Measurements from ENCODE around the gene KIF18B. TPM values are rescaled to one million over a fixed set of nuclear protein-coding genes. Genes with fewer than 3 reads are reported as not detected.

Gene KIF18B
- total and polyA plus RNA-seq, 8 donors, result 2.9 to 24.5 (median 12.9) TPM

GRCh38 chr17:44880062-44880461, 67.5 kb downstream of the KIF18B start:
- intact Hi-C loops (cut with DNase I), result no loop called here
- peaks cover 0 to 100% of the 10 kb centered on the region in 2 donors for H3K36me3 ChIP-seq
- TF ChIP-seq, protein P1, sequence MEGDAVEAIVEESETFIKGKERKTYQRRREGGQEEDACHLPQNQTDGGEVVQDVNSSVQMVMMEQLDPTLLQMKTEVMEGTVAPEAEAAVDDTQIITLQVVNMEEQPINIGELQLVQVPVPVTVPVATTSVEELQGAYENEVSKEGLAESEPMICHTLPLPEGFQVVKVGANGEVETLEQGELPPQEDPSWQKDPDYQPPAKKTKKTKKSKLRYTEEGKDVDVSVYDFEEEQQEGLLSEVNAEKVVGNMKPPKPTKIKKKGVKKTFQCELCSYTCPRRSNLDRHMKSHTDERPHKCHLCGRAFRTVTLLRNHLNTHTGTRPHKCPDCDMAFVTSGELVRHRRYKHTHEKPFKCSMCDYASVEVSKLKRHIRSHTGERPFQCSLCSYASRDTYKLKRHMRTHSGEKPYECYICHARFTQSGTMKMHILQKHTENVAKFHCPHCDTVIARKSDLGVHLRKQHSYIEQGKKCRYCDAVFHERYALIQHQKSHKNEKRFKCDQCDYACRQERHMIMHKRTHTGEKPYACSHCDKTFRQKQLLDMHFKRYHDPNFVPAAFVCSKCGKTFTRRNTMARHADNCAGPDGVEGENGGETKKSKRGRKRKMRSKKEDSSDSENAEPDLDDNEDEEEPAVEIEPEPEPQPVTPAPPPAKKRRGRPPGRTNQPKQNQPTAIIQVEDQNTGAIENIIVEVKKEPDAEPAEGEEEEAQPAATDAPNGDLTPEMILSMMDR (IDR thresholded peaks at IDR 0.05), result no peak

GRCh38 chr17:44879376-44879775, 68.2 kb downstream of the KIF18B start:
- intact Hi-C loops (cut with DNase I), result no loop called here
- Histone ChIP-seq H3K36me3 (peaks cover 0 to 100% of the 10 kb centered on the region in 2 donors), H3K4me3 (no peak overlapping the region), H3K9me3 (no peaks in the 10 kb centered on the region), H3K27ac (no peak overlapping the region), H3K4me1 (no peaks in the 10 kb centered on the region), H3K27me3 (no peaks in the 10 kb centered on the region)
- ATAC-seq (no peak), DNase-seq (no peak)
- TF ChIP-seq, protein P1 (IDR thresholded peaks at IDR 0.05), result no peak

More at GRCh38 chr17:44880062-44880461, 67.5 kb downstream of the KIF18B start:
- no peaks in the 10 kb centered on the region for H3K4me1 ChIP-seq
- no peaks in the 10 kb centered on the region for H3K9me3 ChIP-seq
- ATAC-seq (no peak), DNase-seq (no peak)
- no peak overlapping the region for H3K27ac ChIP-seq
- H3K27me3 ChIP-seq, result no peaks in the 10 kb centered on the region
- no peak overlapping the region for H3K4me3 ChIP-seq

- DNase-seq, result peak in 2 of 4 donors; percentile 18 to 60
- intact Hi-C loops (cut with DNase I), result no loop called here
- peak; percentile 30 for ATAC-seq
- TF ChIP-seq, protein P1 (IDR thresholded peaks at IDR 0.05), result peak; percentile 26 to 27
- Histone ChIP-seq H3K27me3 (no peaks in the 10 kb centered on the region), H3K4me3 (no peak overlapping the region), H3K27ac (no peak overlapping the region), H3K4me1 (no peaks in the 10 kb centered on the region), H3K36me3 (peaks cover 0 to 99% of the 10 kb centered on the region in 2 donors), H3K9me3 (no peaks in the 10 kb centered on the region)
Observed at GRCh38 chr17:44878627-44879221, 68.8 kb downstream of the KIF18B start.

DNA sequence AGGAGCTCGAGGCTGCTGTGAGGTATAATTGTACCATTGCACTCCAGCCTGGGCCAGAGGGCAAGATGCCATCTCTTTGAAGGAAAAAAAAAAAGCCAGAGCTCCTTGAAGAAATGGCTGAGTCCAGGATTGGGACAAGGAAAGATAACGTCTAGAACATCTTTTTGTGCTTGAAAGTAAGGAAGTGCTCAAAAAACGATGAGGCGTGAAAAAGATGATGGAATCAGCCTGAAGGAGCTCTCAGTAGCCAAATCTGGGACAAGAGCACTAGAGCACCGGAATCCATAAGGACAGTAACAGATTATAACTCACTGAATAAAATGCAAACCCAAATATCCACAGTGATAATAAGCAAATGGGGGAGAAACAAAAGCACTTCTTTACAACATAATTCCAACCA, 70.5 kb downstream of the KIF18B start:
- ATAC-seq, result no peak
- peaks cover 0 to 99% of the 10 kb centered on the region in 2 donors for H3K36me3 ChIP-seq
- intact Hi-C loops (cut with DNase I), result no loop called here

DNA sequence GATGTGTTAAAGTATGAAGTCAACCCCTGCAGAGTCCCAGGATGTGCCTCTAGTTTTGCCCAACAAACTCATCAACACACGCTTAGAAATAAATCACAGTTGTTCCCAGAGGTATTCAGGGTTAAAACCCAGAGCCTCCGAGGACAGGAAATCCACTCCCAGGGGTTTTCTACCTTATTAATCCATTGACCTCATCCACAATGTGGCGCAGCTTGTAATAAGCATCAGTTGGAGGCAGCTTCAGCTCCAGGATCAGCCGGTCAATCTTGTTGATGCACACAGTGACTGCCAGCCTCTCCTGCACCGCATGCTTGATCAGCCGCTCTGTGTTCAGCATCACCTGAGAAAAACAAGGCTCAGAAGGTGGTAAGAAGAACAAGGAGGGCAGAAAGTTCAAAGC, 71.8 kb downstream of the KIF18B start:
- H3K27me3 ChIP-seq, result no peaks in the 10 kb centered on the region
- ATAC-seq, result no peak
- peaks cover 0 to 99% of the 10 kb centered on the region in 2 donors for H3K36me3 ChIP-seq
- no peaks in the 10 kb centered on the region for H3K4me1 ChIP-seq
- intact Hi-C loops (cut with DNase I), result no loop called here
- no peak overlapping the region for H3K4me3 ChIP-seq
- H3K27ac ChIP-seq, result no peak overlapping the region
- no peaks in the 10 kb centered on the region for H3K9me3 ChIP-seq
- TF ChIP-seq, protein P1 (IDR thresholded peaks at IDR 0.05), result no peak
- DNase-seq, result no peak

More for the DNA sequence above, 70.5 kb downstream of the KIF18B start:
- DNase-seq, result no peak
- TF ChIP-seq, protein P1 (IDR thresholded peaks at IDR 0.05), result no peak
- H3K27me3 ChIP-seq, result no peaks in the 10 kb centered on the region
- H3K4me3 ChIP-seq, result no peak overlapping the region
- H3K9me3 ChIP-seq, result no peaks in the 10 kb centered on the region
- no peaks in the 10 kb centered on the region for H3K4me1 ChIP-seq
- H3K27ac ChIP-seq, result no peak overlapping the region

Small RNA genes lying within 50 kb of the gene (microRNA-seq; reads per million reads assigned to microRNA genes)
- gene MIR6783, result 0 reads per million in 2 donors

Other genes starting within 250 kb of the KIF18B start
- 1 to 10 TPM; 5.6 to 5.7 TPM for gene DBF4B, start 239.1 kb downstream of the KIF18B start, total RNA-seq
- 10 to 100 TPM; 13.9 to 18.8 (median 17.5) TPM for gene DBF4B, start 239.1 kb downstream of the KIF18B start, polyA plus RNA-seq (ENCODE audit: insufficient read length in 6 of 6)
- under 1 TPM; 0.13 to 0.64 TPM for gene ADAM11, start 188.8 kb downstream of the KIF18B start, total RNA-seq
- gene ADAM11, start 188.8 kb downstream of the KIF18B start, polyA plus RNA-seq (ENCODE audit: insufficient read length in 6 of 6), result 1 to 10 TPM; 1.1 to 4.2 (median 3.0) TPM
- 10 to 100 TPM; 17.3 to 18.8 TPM for gene GJC1, start 117.5 kb downstream of the KIF18B start, total RNA-seq
- gene GJC1, start 117.5 kb downstream of the KIF18B start, polyA plus RNA-seq (ENCODE audit: insufficient read length in 6 of 6), result 10 to 100 TPM; 43.3 to 52.9 (median 46.4) TPM
- gene HIGD1B, start 99.9 kb downstream of the KIF18B start, total RNA-seq, result 10 to 100 TPM; 17.1 to 19.5 TPM
- 10 to 100 TPM; 11.0 to 21.7 (median 17.0) TPM for gene HIGD1B, start 99.9 kb downstream of the KIF18B start, polyA plus RNA-seq (ENCODE audit: insufficient read length in 6 of 6)
- gene EFTUD2, start 48.3 kb downstream of the KIF18B start, total RNA-seq, result 100 to 1,000 TPM in 1 of 2 donors, 10 to 100 TPM in 1; 83.4 to 112 TPM
- 100 to 1,000 TPM in 1 of 6 donors, 10 to 100 TPM in 5; 85.3 to 103 (median 95.1) TPM for gene EFTUD2, start 48.3 kb downstream of the KIF18B start, polyA plus RNA-seq (ENCODE audit: insufficient read length in 6 of 6)
- under 1 TPM in 1 of 2 donors, not detected in 1; 0.15 TPM for gene GFAP, start 32.3 kb downstream of the KIF18B start, total RNA-seq
- gene GFAP, start 32.3 kb downstream of the KIF18B start, polyA plus RNA-seq (ENCODE audit: insufficient read length in 6 of 6), result 1 to 10 TPM in 1 of 6 donors, under 1 TPM in 4, not detected in 1; 0.14 to 1.1 (median 0.55) TPM
- gene C1QL1, start 20.5 kb upstream of the KIF18B start, total RNA-seq, result under 1 TPM in 1 of 2 donors, not detected in 1; 0.70 TPM
- 1 to 10 TPM; 1.5 to 2.9 (median 2.4) TPM for gene C1QL1, start 20.5 kb upstream of the KIF18B start, polyA plus RNA-seq (ENCODE audit: insufficient read length in 6 of 6)
- 10 to 100 TPM; 20.5 to 30.8 TPM for gene DCAKD, start 103.9 kb upstream of the KIF18B start, total RNA-seq
- 10 to 100 TPM; 42.2 to 50.8 (median 48.1) TPM for gene DCAKD, start 103.9 kb upstream of the KIF18B start, polyA plus RNA-seq (ENCODE audit: insufficient read length in 6 of 6)
- 100 to 1,000 TPM; 123 to 129 TPM for gene NMT1, start 113.5 kb upstream of the KIF18B start, total RNA-seq
- 10 to 100 TPM; 59.8 to 73.2 (median 64.6) TPM for gene NMT1, start 113.5 kb upstream of the KIF18B start, polyA plus RNA-seq (ENCODE audit: insufficient read length in 6 of 6)
- gene PLCD3, start 184.7 kb upstream of the KIF18B start, total RNA-seq, result 10 to 100 TPM; 41.0 to 49.1 TPM
- 10 to 100 TPM; 12.5 to 20.1 (median 15.5) TPM for gene PLCD3, start 184.7 kb upstream of the KIF18B start, polyA plus RNA-seq (ENCODE audit: insufficient read length in 6 of 6)
- gene ACBD4, start 187.9 kb upstream of the KIF18B start, total RNA-seq, result 10 to 100 TPM; 10.6 to 15.7 TPM
- 10 to 100 TPM; 12.5 to 15.9 (median 15.0) TPM for gene ACBD4, start 187.9 kb upstream of the KIF18B start, polyA plus RNA-seq (ENCODE audit: insufficient read length in 6 of 6)
- gene HEXIM1, start 200.7 kb upstream of the KIF18B start, total RNA-seq, result 10 to 100 TPM; 27.3 to 34.6 TPM
- 10 to 100 TPM; 32.1 to 41.5 (median 37.1) TPM for gene HEXIM1, start 200.7 kb upstream of the KIF18B start, polyA plus RNA-seq (ENCODE audit: insufficient read length in 6 of 6)
- 1 to 10 TPM; 5.4 to 6.0 TPM for gene HEXIM2, start 214.1 kb upstream of the KIF18B start, total RNA-seq
- 10 to 100 TPM in 3 of 6 donors, 1 to 10 TPM in 3; 7.1 to 10.9 (median 9.9) TPM for gene HEXIM2, start 214.1 kb upstream of the KIF18B start, polyA plus RNA-seq (ENCODE audit: insufficient read length in 6 of 6)